T-helper 1 cell treated with Interleukin-12 subunit alpha and Interleukin-12 subunit beta and Interleukin-4 antibody, amounts not matched to agents 30 ng/mL and 1 ng/mL, for 36 hours (primary cell): ENCODE data around the gene KLRC4. TPM values are rescaled to one million over a fixed set of nuclear protein-coding genes. Genes with fewer than 3 reads are reported as not detected.
"Not testable (repeated sequence)": the region's sequence is repeated elsewhere in the genome, so short reads cannot be mapped to it uniquely, and the experiment has no call there.

Experiments used
- intact Hi-C: fragments of 100-400 bp; cut with micrococcal nuclease; formaldehyde crosslinking; loops from one replicate; pipeline ENCODE4 v1.15.1; 2024
- total RNA-seq: library from RNA; stranded (reverse); gene quantifications from 2 replicates; pipeline ENCODE4 v1.2.3, GENCODE V29; 2022

KLRC4 gene
- total RNA-seq, 1 donor from 2014 or later, result not detected

DNA sequence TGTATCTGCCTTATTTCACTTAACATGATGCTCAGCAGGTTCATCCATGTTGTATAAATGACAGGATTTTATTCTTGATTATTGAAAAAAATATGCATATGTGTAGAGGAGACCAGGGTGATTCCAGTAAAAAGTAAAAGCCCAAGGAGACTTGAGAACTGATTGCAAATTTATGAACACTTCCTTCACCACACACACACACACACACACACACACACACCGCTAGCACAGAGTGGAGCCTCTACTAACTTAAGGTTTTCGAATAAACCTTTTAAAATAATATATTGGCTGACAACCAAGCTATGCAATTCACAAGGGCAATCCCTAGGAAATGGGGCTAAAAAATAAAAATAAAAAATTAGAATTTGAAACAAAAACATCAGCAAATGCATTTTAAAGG lies 11.4 kb downstream of the KLRC4 start:
- intact Hi-C loops, result no loop called here

GRCh38 chr12:10397296-10397695 lies 12.3 kb downstream of the KLRC4 start:
- intact Hi-C loops, result no loop called here

GRCh38 chr12:10396176-10396575 lies 13.4 kb downstream of the KLRC4 start:
- intact Hi-C loops, result not testable (repeated sequence)

DNA sequence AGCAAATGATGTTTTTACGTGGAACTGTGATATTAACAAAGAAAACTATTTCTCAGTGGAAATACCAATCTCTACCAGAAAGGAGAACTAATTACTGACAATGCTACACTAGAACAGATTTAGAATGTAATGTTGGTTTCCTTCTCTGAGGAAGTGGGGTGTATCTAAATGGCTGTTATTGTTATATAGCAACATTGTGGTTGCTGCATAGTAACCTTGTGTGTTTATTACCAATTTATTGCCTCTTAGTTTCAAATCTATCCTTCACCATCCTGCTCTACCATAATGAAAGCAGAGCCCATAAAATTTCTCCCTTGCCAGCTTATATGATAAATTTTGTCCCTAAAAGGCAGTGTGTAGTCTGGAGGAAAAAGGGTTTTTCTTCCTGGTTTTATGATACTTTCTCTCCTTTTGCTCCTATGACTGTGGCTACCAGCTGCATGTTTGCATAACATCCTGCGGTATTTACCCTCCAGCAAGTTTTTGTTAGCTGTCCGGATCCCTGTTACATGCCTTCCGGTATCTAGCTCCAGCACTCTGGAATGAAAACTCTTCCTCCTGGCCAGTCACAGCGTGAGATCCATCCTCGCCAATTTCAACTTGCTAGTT lies 14.1 kb downstream of the KLRC4 start:
- intact Hi-C loops, result no loop called here

DNA sequence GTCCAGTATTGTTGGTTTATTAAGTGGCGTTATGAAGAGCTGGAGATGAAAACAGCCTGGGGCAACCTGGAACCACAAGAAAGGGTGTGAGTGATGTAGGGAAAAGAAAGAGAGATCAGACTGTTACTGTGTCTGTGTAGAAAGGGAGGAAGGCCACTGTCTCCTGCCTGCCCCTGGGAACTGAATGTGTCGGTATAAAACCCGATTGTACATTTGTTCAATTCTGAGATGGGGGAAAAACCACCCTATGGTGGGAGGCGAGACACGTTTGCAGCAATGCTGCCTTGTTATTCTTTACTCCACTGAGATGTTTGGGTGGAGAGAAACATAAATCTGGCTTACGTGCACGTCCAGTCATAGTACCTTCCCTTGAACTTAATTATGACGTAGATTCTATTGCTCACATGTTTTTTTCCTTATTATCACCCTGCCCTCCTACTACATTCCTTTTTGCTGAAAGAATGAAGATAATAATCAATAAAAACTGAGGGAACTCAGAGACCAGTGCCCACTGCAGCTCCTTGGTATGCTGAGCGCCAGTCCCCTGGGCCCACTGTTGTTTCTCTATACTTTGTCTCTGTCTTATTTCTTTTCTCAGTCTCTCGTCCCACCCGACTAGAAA lies 14.9 kb downstream of the KLRC4 start:
- intact Hi-C loops, result not testable (repeated sequence)

- intact Hi-C loops, result no loop called here
Measured at GRCh38 chr12:10393291-10393690, 16.3 kb downstream of the KLRC4 start.

- intact Hi-C loops, result no loop called here
Measured at GRCh38 chr12:10392394-10392930, 17.1 kb downstream of the KLRC4 start.

DNA sequence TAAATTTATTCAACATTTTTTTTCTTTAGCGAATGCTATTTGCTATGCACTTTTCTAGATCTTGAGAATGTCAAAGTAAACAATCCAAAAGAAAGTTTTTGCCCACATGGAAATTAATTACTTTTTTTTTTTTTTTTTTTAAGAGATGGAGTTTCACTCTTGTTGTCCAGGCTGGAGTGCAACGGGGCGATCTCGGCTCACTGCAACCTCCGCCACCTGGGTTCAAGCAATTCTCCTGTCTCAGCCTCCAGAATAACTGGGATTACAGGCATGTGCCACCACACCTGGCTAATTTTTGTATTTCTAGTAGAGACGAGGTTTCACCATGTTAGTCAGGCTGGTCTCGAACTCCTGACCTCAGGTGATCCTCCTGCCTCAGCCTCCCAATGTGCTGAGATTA lies 18.6 kb downstream of the KLRC4 start:
- intact Hi-C loops, result not testable (repeated sequence)

DNA sequence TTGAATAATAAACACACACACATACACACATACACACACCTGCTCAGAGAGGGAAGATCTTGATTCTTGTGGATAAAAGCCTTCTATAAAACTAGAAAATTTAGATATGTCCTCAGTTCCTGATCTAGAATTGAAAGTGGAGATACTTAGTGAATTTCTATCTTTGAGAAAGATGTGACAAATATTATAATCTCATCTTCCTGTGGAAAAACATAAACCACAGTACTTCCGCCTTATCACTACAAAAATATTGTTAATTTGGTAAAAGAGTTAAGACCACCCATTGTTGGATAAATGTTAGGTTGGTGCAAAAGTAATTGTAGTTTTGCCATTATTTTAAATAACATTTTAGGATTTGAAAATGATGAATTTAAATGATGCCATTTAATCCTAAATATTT lies 19.7 kb downstream of the KLRC4 start, which contains the start of gene KLRK1:
KLRK1 (minus strand) TSS at position 138 of the 400 bp plus-strand sequence. CDS start 1,231 bp downstream, outside the sequence.
- intact Hi-C loops, result loop anchor here (1.0 kb wide), 1 partner anchor 35 kb away; no protein-coding TSS in a partner anchor

- intact Hi-C loops, result loop anchor here (1.0 kb wide), 1 partner anchor 34 kb away; no protein-coding TSS in a partner anchor
Measured at GRCh38 chr12:10388624-10389413, 20.7 kb downstream of the KLRC4 start.

- intact Hi-C loops, result not testable (repeated sequence)
Measured at GRCh38 chr12:10387498-10387897, 22.1 kb downstream of the KLRC4 start.

GRCh38 chr12:10386857-10387256 lies 22.7 kb downstream of the KLRC4 start:
- intact Hi-C loops, result no loop called here

GRCh38 chr12:10385166-10385613 lies 24.4 kb downstream of the KLRC4 start:
- intact Hi-C loops, result no loop called here

GRCh38 chr12:10384191-10384590 lies 25.4 kb downstream of the KLRC4 start:
- intact Hi-C loops, result no loop called here

DNA sequence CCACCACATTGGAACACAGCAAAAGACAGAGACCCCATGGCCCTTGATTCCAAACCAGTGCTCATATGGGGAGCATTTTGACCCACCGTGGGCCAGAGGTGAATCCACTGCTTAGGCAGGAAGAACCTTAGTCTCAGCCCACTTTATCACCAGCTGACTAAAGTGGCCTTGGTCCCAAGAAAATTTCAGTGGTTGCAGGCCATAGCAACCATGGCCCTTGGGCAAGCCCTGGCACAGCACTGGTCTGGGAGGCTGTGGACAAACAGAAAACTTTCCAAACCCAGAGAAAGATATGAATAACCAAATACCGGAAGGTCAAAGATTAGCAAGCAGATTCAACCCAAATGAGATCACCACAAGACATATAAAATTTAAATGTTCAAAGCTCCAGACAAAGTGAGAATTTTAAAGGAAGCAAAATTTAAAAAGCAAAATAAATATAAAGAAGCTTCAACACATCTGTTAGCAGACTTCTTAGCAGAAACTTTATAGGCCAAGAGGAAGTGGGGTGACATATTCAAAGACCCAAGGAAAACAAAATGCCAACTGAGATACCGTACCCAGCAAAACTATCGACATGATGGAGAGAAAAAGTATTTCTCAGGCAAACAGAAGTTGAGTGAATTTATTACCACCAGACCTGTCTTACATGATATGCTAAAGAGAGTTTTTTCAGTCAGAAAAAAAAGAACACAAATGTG lies 27.5 kb downstream of the KLRC4 start:
- intact Hi-C loops, result no loop called here

DNA sequence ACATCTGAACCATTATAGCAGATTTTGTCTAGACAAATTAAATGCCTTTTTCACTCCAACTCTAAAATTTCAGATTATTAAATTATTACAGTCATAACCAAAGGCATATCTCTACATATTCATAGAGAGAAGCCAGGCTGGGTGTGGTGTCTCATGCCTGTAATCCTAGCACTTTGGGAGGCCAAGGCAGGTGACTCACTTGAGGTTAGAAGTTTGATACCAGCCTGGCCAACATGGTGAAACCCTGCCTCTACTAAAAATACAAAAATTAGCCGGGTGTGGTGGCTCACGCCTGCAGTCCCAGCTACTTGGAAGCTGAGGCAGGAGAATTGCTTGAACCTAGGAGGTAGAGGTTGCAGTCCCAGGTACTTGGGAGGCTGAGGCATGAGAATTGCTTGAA lies 30.8 kb downstream of the KLRC4 start:
- intact Hi-C loops, result not testable (repeated sequence)

DNA sequence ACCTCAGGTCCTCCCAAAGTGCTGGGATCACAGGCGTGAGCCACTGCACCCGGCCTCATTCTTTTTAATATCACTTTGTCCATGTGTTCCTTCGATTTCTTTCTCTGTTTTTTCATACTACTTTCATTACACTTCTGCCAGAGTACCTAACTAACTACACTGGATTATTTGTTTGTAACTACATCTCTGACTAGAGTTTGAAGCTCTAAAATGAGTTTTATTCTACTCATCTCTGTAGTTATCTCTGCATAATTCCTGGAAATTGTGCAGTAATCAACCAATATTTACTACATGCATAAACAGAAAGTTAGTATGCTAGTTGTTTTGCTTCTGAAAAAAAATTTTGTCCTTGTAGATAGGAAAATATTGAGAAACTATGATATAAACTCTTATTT lies 34.9 kb downstream of the KLRC4 start:
- intact Hi-C loops, result no loop called here

DNA sequence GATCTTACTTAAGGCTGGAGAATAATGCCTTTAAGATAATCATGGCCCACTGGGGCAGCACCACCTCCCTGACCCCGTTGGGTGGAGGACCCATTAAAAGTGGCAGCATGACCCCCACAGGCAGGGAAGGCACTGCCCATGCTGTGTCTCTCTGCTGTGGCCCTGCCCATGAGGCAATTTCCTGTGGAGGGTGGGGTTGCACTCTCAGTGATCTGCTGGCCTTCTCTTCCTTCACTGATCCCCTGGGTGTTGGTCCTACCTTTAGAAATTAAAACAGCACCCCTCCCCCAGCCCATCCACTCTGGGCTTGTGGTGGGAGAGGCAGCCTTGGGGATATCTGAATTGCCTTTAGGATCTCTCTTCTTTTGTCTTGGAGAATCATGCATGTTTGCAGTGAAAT lies 37.0 kb downstream of the KLRC4 start:
- intact Hi-C loops, result no loop called here

- intact Hi-C loops, result not testable (repeated sequence)
Measured at GRCh38 chr12:10371893-10372535, 37.5 kb downstream of the KLRC4 start.

DNA sequence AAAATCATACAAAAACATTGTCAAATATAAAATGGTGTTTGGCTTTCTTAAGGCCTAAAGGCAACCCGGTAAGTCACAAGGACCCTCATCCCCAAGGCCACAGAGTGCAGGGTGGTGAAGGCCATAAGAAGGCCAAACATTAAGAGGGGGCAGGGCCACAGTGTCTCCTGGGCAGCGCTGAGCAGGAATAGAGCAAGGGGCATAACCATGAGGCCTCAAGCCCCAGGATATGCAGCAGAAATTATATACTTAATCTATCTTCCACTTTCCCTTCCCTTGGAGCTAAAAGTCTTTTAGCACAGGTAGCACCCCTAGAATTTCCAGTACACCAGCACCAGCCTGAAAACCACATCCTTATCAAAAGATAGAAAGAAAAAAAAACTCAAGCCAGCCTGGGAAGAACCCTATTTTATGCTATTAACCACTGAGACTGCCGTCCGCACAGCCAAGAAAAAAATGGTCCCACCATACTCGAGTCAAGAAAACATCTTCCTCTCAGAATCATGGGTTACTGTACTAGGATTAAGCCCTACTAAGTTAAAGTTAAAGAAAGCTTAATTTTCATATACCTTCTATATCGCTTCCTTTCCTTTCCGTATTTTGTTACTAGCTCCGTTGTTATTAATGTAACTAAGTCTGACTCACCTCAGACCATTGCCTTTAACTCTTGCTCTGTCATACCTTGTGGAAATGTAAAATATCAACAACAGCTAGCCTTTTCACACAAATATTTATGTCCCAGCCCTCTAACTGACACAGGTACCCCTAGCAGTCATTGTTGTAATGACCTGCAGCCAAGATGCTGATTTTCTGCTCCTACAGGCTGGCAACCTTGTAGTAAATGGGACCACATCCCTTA lies 39.8 kb downstream of the KLRC4 start:
- intact Hi-C loops, result loop anchor here (10.0 kb wide), 4 partner anchors 335 to 1345 kb away; partner anchors contain the start of gene CLEC2B
